Adrenal gland (tissue), 9 donors: ENCODE data around the gene MTCL3.

Experiments
- DNase-seq, 7 donors: peaks; one replicate each; pipeline ENCODE4 v3.0.0-alpha.2; 2019 to 2020
- H3K27ac ChIP-seq, 5 donors: fragments of 200-600 bp; sonication (generic) in 4 of 5; 1 replicate in 3 of 5; 2 replicates in 2 of 5; pipeline versions ENCODE4 v1.5.1 to v1.8.0; 2016 to 2020; ENCODE audit warnings: mild to moderate bottlenecking in 1 of 5
- H3K27me3 ChIP-seq: fragments of 200-600 bp; 2 replicates; pipeline ENCODE4 v1.8.0; 2021
- H3K36me3 ChIP-seq, 2 donors: fragments of 200-600 bp; replicated peaks in 1 of 2; 1 replicate in 1 of 2; 2 replicates in 1 of 2; pipeline versions ENCODE4 v1.5.1 to v1.8.0; 2018 to 2022
- H3K4me1 ChIP-seq, 2 donors: fragments of 200-600 bp; replicated peaks in 1 of 2; 1 replicate in 1 of 2; 2 replicates in 1 of 2; pipeline versions ENCODE4 v1.5.1 to v1.8.0; 2018 to 2021
- H3K4me3 ChIP-seq, 4 donors: fragments of 200-600 bp; sonication (generic) in 3 of 4; one replicate each; pipeline ENCODE4 v1.5.1; 2016 to 2018
- H3K9me3 ChIP-seq, 3 donors: fragments of 200-600 bp; sonication (generic) in 1 of 3; replicated peaks in 1 of 3; 1 replicate in 2 of 3; 2 replicates in 1 of 3; pipeline versions ENCODE4 v1.5.1 to v1.8.0; 2016 to 2021
- POLR2A ChIP-seq, 2 donors: fragments of 450-650 bp; IDR thresholded peaks; one replicate each; pipeline ENCODE4 v1.6.1; 2017; ENCODE audit warnings: antibody characterized with exemption in 2 of 2, mild to moderate bottlenecking in 2 of 2, moderate library complexity in 1 of 2
- WGBS, 4 donors: extraction: QIAGEN DNeasy Blood & Tissue Kit in 2 of 4; methylation state at CpG; one replicate each; pipeline versions ENCODE4 v1.1.5 to v1.1.7; 2013 to 2017; 5-methylcytosine and 5-hydroxymethylcytosine counted together
- intact Hi-C, 2 donors: fragments of 100-400 bp; cut with DNase I; formaldehyde crosslinking; loops; one replicate each; pipeline versions ENCODE4 v1.14.1 to v1.15.0; 2022 to 2023
- TF ChIP-seq, protein P1 (sequence below), 6 experiments: fragments of 450-650 bp in 4 of 6; fragments of 200-600 bp in 2 of 6; sonication (generic) in 1 of 6; IDR thresholded peaks; 1 replicate in 5 of 6; 2 replicates in 1 of 6; pipeline versions ENCODE4 v1.5.1 to v1.8.0; 2016 to 2021; ENCODE audit warnings: antibody characterized with exemption in 6 of 6, mild to moderate bottlenecking in 2 of 6, moderate library complexity in 1 of 6
- donor health status: healthy with polysubstance abuse.
- donor health status: Bipolar disorder and iron deficiency.
- donor health status: DM: yes; HTN: yes; CAD: no.
- donor health status: DM: no; HTN: no; CAD: no.
- donor health status: DM: no; HTN: no; CAD: no.

MTCL3 gene

DNA sequence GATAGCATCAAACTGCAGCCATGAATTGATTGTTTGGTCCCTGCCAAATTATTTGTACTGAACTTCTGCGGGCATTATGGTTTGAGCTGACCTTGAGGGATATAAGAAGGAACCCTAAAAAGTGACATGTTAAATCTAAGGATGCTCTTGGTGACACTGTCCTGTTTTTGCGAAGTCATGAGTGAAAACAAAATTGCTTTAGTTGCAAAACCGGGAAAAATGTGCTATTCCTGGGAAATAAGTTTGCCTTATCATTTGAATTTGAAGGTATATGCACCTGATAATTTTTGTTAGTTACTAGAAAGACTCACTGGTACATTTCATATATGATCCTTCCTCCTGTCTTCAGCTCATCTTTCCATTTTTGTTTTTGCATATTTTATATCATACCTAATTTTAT lies 67.7 kb downstream of the MTCL3 start:
- H3K4me1 ChIP-seq: no peaks in the 10 kb centered on the region
- WGBS, 4 donors: 91 to 97% (median 94%) methylated on average over 3 of the region's 3 CpGs
- intact Hi-C loops: no loop called here
- TF ChIP-seq POLR2A (IDR thresholded peaks at IDR 0.05): no peak
- TF ChIP-seq, protein P1, sequence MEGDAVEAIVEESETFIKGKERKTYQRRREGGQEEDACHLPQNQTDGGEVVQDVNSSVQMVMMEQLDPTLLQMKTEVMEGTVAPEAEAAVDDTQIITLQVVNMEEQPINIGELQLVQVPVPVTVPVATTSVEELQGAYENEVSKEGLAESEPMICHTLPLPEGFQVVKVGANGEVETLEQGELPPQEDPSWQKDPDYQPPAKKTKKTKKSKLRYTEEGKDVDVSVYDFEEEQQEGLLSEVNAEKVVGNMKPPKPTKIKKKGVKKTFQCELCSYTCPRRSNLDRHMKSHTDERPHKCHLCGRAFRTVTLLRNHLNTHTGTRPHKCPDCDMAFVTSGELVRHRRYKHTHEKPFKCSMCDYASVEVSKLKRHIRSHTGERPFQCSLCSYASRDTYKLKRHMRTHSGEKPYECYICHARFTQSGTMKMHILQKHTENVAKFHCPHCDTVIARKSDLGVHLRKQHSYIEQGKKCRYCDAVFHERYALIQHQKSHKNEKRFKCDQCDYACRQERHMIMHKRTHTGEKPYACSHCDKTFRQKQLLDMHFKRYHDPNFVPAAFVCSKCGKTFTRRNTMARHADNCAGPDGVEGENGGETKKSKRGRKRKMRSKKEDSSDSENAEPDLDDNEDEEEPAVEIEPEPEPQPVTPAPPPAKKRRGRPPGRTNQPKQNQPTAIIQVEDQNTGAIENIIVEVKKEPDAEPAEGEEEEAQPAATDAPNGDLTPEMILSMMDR (IDR thresholded peaks at IDR 0.05): no peak
- no peak overlapping the region for H3K27ac ChIP-seq
- no peaks in the 10 kb centered on the region for H3K27me3 ChIP-seq
- H3K9me3 ChIP-seq: no peaks in the 10 kb centered on the region
- DNase-seq: no peak
- no peak overlapping the region for H3K4me3 ChIP-seq
- no peaks in the 10 kb centered on the region for H3K36me3 ChIP-seq

DNA sequence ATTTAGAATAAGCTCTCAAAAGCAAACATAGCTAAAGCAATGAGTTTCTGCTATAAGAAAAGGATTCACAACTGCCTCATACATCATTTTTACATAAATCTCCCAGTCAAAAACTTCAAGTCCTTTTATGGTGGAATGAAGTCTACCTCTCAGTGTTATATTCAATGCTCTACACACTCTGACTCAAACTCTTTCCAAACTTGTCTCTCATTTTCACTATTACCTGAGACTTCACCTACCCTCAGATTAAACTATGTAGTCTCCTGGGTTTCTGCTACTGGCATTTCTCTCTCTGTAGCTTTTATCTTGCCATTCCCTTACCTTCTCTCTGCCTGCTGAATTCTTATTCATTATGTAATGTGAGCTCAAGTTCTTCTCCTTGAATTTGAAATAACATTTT lies 71.4 kb downstream of the MTCL3 start:
- no peaks in the 10 kb centered on the region for H3K27me3 ChIP-seq
- TF ChIP-seq POLR2A (IDR thresholded peaks at IDR 0.05): no peak
- TF ChIP-seq, protein P1 (IDR thresholded peaks at IDR 0.05): no peak
- H3K4me3 ChIP-seq: no peak overlapping the region
- no peak overlapping the region for H3K27ac ChIP-seq
- no peak for DNase-seq
- H3K36me3 ChIP-seq: no peaks in the 10 kb centered on the region
- H3K4me1 ChIP-seq: no peaks in the 10 kb centered on the region
- H3K9me3 ChIP-seq: no peaks in the 10 kb centered on the region
- intact Hi-C loops: no loop called here

DNA sequence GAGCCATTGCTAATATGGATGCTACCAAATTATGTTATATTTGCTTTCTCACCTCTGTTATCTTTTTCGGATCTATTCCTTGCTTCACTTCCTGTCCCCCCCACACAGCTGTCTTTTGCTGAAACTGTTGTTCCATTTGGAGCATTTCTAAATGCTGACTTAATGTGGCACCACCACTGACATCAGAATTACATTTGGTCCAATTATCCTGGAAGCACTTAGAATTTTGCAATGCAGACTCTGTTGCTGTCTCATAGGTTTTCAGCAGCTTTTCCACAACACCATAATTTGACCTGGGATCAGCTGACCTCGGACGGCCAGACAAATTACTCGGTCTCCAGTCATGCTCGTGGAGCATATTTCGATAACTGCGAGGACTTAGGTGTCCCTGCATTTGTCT lies 72.8 kb downstream of the MTCL3 start:
- intact Hi-C loops: no loop called here
- Histone ChIP-seq H3K4me1 (no peaks in the 10 kb centered on the region), H3K27me3 (no peaks in the 10 kb centered on the region), H3K4me3 (no peak overlapping the region), H3K36me3 (no peaks in the 10 kb centered on the region), H3K9me3 (no peaks in the 10 kb centered on the region), H3K27ac (no peak overlapping the region)
- TF ChIP-seq, protein P1 (IDR thresholded peaks at IDR 0.05): no peak
- TF ChIP-seq POLR2A (IDR thresholded peaks at IDR 0.05): no peak
- WGBS, 4 donors: 82 to 90% (median 88%) methylated on average over 4 to 7 of the region's 7 CpGs
- no peak for DNase-seq

DNA sequence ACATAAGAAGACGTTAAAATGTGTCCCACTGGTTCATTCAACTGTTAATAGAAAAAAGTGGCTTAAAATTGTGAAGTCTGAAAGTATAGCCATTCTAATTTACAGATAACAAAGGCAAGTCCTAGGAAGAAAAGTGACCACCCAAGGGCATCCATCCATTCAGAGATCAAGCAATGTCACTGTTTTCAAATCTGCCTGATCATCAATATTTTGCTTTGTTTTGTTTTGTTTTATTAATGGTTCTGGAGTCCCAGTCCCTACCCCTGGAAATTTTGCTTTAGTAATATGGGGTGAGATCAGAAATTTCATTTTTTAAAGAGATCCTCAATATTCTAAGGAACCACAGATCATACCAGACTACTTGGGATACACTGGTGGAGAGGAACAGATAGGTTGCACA lies 77.3 kb downstream of the MTCL3 start:
- DNase-seq: no peak
- Histone ChIP-seq H3K9me3 (no peaks in the 10 kb centered on the region), H3K4me1 (no peaks in the 10 kb centered on the region), H3K4me3 (no peak overlapping the region), H3K27ac (no peak overlapping the region), H3K36me3 (no peaks in the 10 kb centered on the region), H3K27me3 (no peaks in the 10 kb centered on the region)
- intact Hi-C loops: no loop called here
- 69 to 85% (median 80%) methylated on average over 1 of the region's 1 CpG for WGBS, 4 donors
- TF ChIP-seq, protein P1 (IDR thresholded peaks at IDR 0.05): no peak
- no peak for TF ChIP-seq POLR2A (IDR thresholded peaks at IDR 0.05)
